ENCODE data around the gene MPDZ.

GRCh38 chr9:13266167-13266566, 13.3 kb downstream of the MPDZ start:
- TF ChIP-seq CTCF (IDR thresholded peaks at IDR 0.05) (no peak), POLR2A (IDR thresholded peaks at IDR 0.05) (no peak)

All from thyroid gland (tissue), 4 donors.